HUDEP-2 (cell line): Measurements from ENCODE around the gene NCOA3.
"Not testable (repeated sequence)": the region's sequence is repeated elsewhere in the genome, so short reads cannot be mapped to it uniquely, and the experiment has no call there.

Source experiments
- DNase-seq, 76 experiments: peaks; one replicate each; lab custom pipeline; 2025; ENCODE audit not compliant: unreplicated experiment in 76 of 76; lab: John Stamatoyannopoulos, UW

Gene NCOA3

DNA sequence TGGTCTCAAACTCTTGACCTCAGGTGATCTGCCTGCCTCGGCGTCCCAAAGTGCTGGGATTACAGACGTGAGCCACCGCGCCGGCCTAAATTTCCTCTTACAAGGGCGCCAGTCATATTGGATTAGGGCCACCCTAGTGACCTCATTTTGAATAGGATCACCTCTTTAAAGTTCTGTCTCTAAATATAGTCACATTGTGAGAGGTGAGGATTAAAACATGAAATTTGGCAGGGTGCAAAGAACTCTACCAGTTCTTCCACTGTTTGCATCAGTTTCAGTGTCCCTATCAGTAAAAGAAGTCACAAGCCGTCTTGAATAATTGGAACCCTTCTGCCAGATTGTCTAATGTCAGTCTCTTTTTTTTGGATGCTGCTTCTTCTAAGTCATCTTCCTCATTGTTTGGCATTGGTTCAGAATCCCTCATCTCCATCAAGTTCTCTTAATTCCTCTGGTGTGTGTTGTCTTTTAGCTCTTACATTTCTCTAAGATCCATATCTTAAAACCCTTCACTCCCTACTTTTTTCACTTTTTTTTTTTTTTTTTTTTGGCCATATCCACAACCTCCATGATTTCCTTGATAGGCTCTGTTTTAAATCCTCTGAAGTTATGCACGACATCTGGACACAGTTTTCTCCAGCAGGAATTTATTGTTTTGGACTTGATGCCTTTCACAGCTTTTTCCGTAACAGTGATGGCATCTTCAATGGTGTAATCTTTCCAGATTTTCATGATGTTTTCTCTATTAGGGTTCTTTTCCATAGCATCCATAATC is 56.8 kb downstream of the NCOA3 start:
- no peak for DNase-seq

- DNase-seq: no peak
These were observed 57.5 kb downstream of the NCOA3 start for GRCh38 chr20:47559141-47559540.

- no peak for DNase-seq
These were observed 59.5 kb downstream of the NCOA3 start for GRCh38 chr20:47561180-47561579.

- no peak for DNase-seq
These were observed 60.2 kb downstream of the NCOA3 start for GRCh38 chr20:47561603-47562583.

DNA sequence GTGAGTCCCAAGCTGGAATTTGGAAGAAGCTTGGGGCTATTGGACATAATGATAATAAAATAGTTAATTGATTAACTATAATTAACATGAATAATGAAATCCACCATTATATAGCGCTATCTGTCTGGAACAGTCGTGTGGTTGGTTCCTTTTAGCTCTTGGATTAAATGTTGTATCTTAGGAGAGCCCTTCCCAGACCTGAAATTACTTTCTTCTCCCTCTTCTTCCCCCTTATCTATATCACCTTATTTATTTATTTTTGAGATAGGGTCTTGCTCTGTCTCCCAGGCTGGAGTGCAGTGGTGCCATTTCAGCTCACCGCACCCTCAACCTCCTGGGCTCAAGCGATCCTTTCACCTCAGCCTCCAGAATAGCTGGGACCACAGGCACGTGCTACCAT is 64.6 kb downstream of the NCOA3 start:
- DNase-seq: no peak

DNA sequence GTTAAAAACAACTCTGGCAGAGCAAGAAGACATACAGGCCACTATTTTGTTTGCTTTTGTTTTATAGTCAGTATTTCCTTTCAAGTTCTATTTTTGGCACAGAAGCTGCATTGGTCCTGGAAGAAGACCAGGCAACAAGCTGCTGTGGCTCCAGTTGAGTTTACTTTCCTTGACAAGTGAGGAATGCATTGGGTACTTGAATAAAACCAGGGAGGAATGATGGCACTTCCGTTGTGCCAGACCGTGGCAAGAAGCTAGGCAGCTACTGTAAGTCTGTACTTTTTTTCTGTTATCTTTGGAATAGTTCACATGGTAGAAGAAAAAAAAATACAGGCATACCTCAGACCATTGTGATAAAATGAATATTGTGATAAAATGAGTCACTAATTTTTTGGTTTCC is 66.3 kb downstream of the NCOA3 start:
- DNase-seq: no peak

GRCh38 chr20:47568837-47569410 is 67.2 kb downstream of the NCOA3 start:
- no peak for DNase-seq

DNA sequence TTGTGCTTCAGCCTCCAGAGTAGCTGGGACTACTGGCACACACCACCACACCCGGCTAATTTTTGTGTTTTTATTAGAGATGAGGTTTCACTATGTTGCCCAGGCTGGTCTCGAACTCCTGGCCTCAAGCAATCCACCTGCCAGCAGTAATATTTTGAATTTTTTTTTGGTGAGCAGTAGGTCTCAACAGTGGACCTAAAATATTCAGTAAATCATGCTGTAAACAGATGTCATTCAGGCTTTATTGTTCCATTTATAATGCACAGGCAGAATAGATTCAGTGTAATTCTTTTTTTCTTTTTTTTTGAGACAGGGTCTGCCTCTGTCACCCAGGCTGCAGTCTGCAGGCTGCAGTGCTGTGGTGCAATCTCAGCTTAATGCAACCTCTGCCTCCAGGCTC is 69.7 kb downstream of the NCOA3 start:
- DNase-seq: no peak

DNA sequence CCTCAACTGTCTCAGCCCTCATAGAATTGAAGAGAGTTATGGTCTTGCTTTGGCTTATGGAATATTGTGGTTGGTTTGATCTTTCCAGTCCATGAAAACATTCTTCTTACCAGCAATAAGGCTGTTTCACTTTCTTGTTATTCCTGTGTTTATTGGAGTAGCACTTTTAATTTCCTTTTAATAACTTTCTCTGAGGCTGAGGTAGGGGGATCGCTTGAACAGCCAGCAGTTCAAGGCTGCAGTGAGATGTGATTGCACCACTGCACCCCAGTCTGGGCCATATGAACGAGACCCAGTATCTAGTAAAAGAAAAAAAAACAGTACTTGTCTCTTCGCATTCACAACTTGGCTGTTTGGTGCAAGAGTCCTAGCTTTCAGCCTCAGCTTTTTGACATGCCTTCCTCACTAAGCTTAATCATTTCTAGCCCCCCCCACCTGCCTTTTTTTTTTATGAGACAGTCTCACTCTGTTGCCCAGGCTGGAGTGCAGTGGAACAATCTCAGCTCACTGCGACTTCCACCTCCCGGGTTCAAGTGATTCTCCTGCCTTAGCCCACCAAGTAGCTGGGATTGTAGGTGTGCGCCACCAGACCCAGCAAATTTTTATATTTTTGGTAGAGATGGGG is 70.5 kb downstream of the NCOA3 start:
- no peak for DNase-seq

GRCh38 chr20:47573559-47573958 is 71.9 kb downstream of the NCOA3 start:
- no peak for DNase-seq

GRCh38 chr20:47574616-47575364 is 73.1 kb downstream of the NCOA3 start:
- DNase-seq: no peak

- DNase-seq: peak in 3 of 76 experiments; percentile 4 to 13 (median 9)
These were observed 74.9 kb downstream of the NCOA3 start for GRCh38 chr20:47576516-47577033.

- no peak for DNase-seq
These were observed 75.6 kb downstream of the NCOA3 start for GRCh38 chr20:47577314-47577713.

DNA sequence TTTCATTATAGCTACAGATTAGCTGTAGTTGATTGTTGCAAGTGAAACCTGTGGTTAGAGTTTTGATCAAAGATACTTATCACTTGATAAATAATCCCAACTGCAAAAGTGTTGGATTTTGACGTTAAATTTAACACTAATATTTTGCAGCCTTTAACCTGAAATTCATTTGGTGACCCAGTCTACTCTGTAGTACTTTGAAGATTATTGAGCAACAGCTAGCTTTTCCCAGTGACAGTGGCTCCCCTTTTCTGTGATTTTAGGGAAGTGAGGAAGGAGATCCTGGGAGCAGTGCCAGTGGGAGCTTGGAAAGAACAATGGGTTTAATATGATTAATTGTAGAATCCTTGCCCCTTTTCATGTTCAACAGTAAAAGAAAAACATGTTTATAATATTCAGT is 76.9 kb downstream of the NCOA3 start:
- DNase-seq: no peak

DNA sequence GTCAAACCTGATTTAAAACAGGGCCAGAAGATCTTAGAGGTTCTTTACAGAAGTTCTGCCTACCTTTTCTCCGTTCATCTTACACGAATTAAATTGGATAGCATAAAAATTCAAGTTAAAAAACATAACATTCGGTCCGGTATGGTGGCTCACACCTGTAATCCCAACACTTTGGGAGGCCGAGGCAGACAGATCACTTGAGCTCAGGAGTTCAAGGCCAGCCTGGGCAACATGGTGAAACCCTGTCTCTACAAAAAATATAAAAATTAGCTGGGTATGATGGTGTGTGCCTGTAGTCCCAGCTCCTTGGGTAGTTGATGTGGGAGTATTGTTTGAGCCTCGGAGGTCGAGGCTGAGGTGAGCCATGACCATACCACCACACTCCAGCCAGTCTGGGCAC is 79.0 kb downstream of the NCOA3 start:
- DNase-seq: not testable (repeated sequence)

DNA sequence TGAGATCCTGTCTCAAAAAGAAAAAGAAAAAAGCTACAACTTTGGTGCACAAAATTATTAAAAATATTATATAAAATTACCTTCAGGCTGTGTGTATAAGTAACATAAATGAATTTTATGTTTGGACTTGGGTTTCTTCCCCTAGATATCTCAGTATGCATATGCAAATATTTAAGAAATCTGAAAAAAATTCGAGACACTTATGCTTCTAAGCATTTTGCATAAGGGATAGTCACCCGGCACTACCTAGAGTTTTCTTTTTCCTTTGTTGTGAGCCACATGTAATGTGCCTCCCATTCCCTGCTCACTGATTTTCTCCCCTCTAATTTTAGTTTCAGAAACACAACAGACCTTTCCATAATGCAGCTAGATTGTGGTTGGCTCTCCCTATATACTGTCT is 79.4 kb downstream of the NCOA3 start:
- no peak for DNase-seq

- no peak for DNase-seq
These were observed 81.9 kb downstream of the NCOA3 start for GRCh38 chr20:47583551-47583950.

DNA sequence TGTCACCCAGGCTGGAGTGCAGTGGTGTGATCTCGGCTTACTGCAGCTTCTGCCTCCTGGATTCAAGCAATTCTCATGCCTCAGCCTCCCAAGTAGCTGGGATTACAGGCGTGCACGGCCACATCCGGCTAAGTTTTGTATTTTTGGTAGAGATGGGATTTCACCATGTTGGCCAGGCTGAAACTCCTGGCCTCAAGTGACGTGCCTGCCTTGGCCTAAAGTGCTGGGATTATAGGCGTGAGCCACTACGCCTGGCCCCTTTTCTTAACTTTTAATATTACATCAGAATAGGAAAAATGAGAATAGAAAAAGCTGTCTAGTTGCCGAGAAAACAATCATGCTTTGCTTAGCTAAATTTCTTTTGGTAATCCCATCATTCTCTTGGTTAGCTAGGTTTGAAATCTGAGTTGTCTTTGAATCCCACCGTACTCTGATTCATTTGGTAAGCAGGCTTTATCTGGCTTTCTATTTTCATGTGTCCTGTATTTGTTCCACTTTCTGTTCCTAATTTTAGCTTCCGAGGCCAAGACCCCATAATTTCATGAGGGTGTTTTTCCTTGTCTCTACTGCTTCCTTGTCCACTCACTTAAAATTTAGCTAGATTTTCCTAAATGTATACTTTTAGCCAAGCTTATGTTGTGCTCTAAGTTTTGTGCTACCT is 83.5 kb downstream of the NCOA3 start:
- DNase-seq: no peak

- no peak for DNase-seq
These were observed 85.1 kb downstream of the NCOA3 start for GRCh38 chr20:47586649-47587294.
